GM18951 (cell line): ENCODE data around the gene MYOCOS.
"Not testable (repeated sequence)": the region's sequence is repeated elsewhere in the genome, so short reads cannot be mapped to it uniquely, and the experiment has no call there.

ENCODE experiments used
- POLR2A ChIP-seq: IDR thresholded peaks from 4 replicates; pipeline ENCODE4 v1.6.1; 2011; ENCODE audit warnings: mild to moderate bottlenecking; ENCODE audit not compliant: insufficient read length, insufficient read depth; ENCODE audit errors: extremely low read depth
- in situ Hi-C: fragments of 300-500 bp; cut with MboI; formaldehyde crosslinking; loops from one replicate; pipeline ENCODE4 v1.12.0; 2022; ENCODE audit warnings: low sequenced_read_pairs, mixed read lengths, inconsistent platforms; ENCODE audit not compliant: unreplicated experiment

MYOCOS gene

DNA sequence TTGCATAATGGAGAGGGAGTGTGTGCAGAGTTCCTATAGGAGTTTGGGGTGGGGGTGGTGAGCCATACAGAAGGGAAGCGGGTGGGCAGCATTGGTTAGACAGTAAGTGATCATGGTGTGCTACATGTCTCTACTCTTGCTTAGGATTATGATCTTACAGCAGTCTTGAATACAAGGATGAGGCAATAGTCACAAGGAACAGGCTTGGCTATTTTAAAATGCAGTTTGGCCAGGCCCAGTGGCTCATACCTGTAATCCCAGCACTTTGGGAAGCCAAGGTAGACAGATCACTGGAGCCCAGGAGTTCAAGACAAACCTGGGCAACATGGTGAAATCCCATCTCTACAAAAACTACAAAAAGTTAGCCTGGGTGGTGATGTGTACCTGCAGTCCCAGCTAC is 18.2 kb downstream of the MYOCOS start:
- in situ Hi-C loops: loop anchor here (25.0 kb wide), 1 partner anchor 347 kb away; no protein-coding TSS in a partner anchor
- no peak for TF ChIP-seq POLR2A

DNA sequence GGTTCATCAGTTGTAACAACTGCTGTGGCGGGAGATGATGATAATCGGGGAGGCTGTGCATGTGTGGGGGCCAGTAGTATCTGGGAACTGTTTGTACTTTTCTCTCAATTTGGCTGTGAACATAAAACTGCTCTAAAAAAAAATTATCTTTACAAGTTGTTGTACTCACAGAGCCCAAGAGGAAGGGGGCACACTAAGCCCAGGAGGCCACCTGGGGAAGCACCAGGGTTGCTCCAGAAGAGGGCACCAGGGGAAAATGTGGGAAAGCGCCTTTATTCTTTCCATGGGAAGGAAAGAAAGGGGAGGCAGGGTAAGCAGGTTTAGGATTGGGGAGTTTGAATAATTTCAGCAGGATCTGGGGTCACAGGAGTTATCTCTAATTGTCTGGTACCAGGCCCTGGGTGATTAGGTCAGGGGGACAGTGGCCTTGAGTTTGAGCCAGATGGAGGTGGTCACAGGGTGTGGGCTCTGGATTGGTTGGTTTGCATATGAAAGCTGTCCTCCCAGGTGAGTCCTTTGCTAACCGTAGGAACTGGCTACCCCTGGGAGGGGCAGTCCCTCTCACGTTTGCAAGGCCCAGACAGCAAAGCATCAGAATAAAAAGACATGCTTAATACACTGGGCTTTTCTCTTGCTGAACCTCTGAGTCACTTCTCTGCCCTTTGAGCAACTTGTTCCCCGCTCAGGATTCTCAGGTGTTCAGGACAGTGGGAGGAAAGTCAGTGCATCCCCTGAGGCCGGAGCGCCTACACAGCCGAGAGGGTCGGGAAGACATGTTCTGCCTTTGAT is 19.2 kb downstream of the MYOCOS start:
- no peak for TF ChIP-seq POLR2A
- in situ Hi-C loops: loop anchor here (25.0 kb wide), 1 partner anchor 346 kb away; no protein-coding TSS in a partner anchor

DNA sequence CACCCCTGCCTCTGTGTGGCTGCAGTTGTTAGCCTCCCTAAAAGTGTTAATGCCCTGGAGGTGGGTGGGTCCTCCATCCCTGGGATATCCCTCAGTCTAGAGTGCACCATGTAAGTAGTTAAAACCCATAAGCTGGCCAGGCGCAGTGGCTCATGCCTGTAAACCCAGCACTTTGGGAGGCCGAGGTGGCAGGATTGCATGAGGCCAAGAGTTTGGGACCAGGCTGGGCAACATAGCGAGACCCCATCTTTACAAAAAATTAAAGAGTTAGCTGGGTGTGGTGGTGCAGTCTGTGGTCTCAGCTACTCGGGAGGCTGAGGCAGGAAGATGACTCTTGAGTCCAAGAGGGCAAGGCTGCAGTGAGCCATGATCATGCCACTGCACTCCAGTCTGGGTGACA is 20.2 kb downstream of the MYOCOS start:
- no peak for TF ChIP-seq POLR2A
- in situ Hi-C loops: loop anchor here (25.0 kb wide), 1 partner anchor 345 kb away; no protein-coding TSS in a partner anchor

DNA sequence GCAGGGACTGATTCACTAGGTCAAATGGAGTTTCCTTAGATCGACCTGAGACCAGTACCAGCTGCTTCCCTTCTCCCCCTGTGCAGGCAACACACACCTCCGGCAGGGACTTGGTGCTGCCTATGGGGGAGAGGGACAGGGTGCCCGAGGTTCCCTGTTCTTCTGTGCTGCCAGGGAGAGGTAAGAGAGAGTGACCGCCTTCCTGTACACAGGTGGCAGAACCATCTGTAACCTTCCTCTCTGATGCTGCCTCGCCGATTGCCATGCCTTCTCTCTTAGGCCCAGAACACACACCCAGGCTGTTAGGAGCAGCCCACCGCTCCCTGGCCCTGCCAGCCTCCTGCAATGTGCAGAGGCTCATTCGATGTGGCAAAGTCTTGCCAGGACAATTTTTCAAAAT is 21.1 kb downstream of the MYOCOS start:
- in situ Hi-C loops: loop anchor here (25.0 kb wide), 1 partner anchor 344 kb away; no protein-coding TSS in a partner anchor
- TF ChIP-seq POLR2A: no peak

DNA sequence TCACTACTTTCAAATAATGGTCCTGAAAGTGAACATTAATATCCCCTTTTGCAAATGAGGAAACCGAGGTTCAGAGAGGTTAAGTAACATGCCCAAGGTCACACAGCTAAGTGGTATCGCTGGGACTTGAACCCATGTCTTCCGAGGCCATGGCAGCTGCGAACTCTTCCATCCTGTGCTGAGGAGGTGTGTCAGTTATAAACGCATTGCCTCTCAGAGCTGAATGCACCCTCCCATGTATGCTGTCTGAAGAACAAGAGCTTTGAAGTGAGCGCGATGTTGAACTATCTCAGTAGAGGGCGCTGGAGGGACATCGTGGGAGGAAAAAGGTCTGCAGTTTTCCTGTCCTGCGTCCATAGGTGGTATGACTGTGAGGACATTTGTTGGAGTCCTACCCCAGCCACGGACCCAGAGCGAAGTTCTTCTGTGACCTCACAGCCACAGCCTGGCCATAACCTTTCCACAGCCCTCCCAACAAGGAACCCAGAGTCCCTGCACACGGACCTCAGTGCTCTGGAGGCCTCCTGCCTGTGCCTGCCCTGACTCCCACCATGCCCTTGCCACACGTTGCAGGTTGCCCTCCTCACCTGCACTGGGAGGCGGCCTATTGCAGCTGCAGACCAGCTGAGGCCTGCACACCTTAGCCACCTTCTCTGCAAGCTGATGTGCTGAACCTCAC is 22.9 kb downstream of the MYOCOS start:
- in situ Hi-C loops: loop anchor here (25.0 kb wide), 1 partner anchor 342 kb away; no protein-coding TSS in a partner anchor
- TF ChIP-seq POLR2A: no peak

DNA sequence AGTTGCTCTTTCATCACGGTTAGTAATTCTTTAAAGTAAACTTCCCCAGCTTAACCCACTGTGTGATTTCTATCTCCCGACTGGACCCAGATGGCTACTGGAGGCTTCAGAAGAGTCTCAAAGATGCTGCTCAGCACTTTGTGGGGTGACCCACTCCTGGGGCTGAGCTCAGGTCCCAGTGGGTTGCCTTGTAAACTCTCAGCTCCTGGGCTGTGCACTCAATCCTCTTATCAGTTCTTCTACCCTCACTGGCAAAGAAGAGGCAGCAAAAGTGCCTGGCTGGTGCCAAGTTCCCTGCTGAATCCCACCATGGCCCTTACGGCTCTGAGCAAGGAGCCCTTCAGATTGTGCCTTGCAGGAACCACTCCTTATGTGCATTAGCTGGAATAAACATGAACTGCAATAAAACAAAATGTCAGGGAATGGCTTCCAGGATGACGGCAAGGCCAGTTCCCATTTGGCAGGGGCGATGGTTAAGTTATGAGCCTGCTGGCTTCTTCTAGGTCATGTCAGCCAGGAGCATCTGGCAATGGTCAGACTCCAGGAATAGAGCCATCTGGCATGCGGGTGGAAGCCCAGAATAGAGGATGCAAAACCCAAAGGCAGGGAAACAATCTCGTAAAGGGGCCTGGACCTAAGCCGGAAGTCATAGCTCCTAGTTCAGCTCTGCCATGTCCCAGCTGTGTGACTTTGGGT is 23.7 kb downstream of the MYOCOS start:
- in situ Hi-C loops: loop anchor here (25.0 kb wide), 1 partner anchor 342 kb away; no protein-coding TSS in a partner anchor
- no peak for TF ChIP-seq POLR2A

DNA sequence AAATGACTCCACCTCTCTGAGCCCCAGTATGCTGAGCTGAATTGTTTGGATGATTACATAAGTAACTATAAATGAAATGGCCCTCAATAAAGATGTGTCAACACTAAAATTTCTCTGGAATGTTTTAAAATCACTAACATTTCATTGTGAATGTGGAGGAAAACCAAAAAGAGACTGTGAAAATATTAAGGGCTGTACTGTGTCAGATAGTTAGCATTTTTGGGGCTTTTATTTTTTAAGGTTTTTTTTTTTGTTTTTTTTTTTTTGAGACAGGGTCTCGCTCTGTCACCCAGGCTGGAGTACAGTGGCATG is 24.2 kb downstream of the MYOCOS start:
- TF ChIP-seq POLR2A: no peak
- in situ Hi-C loops: loop anchor here (25.0 kb wide), 1 partner anchor 341 kb away; no protein-coding TSS in a partner anchor

DNA sequence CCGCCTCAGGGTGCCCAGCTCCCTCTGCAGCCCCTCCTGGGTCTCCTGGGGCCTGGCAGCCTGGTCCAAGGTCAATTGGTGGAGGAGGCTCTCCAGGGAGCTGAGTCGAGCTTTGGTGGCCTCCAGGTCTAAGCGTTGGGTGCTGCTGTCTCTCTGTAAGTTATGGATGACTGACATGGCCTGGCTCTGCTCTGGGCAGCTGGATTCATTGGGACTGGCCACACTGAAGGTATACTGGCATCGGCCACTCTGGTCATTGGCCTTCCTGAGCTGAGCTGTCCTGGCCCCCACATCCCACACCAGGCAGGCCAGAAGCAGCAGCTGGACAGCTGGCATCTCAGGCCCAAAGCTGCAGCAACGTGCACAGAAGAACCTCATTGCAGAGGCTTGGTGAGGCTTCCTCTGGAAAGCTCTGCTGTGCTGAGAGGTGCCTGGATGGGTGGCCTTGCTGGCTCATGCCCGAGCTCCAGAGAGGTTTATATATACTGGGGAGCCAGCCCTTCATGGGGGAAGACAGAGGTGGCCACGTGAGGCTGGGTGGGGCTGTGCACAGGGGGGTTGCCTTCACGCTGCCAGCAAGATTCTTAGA is 30.3 kb downstream of the MYOCOS start, which contains the start of gene MYOC:
Gene MYOC (minus strand): TSS at position 455 of the 589 bp plus-strand sequence. CDS start 77 bp downstream, at position 378.
- in situ Hi-C loops: no loop called here
- TF ChIP-seq POLR2A: no peak

DNA sequence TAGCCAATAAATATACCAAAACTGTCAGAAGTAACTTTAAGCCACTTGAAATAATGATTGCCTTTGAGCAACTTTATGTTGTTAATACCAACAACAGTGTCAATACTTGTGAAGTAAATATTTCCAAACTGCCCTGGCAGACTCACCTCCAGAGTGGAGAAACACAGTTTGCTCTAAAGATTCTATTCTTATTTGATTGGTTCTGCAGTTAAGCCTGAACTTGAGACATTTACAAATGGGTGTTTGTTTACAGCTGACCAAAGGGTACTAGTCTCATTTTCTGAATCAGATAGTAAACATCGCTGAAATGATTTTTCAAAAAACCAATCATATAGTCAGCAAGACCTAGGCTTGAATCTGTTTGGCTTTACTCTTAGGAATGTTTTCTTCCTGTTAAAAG is 31.8 kb downstream of the MYOCOS start:
- no peak for TF ChIP-seq POLR2A
- in situ Hi-C loops: no loop called here

DNA sequence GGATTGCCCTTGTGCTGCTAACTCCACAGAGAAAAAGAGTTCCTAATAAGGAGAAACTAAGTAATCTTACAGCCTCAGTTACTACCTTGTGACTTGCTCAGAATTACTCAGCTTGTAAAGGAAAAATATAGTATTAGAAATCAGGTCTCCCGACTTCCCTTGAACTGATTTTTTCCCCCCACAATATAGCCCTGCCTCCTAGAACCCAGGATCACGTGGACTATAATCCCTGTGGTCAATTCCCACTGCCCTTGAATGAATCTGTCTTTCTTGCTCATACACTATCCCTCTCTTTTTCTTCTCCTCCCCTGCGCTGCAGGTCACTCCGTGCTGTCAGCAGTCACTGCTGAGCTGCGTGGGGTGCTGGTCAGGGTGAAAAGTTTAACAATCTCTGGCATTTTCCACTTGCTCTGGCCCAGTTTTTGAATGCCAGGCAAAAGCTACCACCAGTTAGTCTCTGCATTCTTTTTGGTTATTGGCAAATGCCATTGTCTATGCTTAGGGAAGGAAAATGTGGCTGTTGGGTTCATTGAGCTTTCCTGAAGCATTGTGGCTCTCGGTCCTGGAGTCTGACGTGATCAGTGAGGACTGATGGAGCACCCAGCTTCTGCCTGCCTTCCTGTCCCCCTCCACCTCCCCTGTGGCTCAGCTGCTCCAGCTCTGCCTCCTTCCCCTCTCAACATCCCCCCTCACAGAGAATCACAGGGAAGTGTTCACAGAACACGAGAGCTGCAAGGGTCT is 32.3 kb downstream of the MYOCOS start:
- in situ Hi-C loops: no loop called here
- TF ChIP-seq POLR2A: no peak

DNA sequence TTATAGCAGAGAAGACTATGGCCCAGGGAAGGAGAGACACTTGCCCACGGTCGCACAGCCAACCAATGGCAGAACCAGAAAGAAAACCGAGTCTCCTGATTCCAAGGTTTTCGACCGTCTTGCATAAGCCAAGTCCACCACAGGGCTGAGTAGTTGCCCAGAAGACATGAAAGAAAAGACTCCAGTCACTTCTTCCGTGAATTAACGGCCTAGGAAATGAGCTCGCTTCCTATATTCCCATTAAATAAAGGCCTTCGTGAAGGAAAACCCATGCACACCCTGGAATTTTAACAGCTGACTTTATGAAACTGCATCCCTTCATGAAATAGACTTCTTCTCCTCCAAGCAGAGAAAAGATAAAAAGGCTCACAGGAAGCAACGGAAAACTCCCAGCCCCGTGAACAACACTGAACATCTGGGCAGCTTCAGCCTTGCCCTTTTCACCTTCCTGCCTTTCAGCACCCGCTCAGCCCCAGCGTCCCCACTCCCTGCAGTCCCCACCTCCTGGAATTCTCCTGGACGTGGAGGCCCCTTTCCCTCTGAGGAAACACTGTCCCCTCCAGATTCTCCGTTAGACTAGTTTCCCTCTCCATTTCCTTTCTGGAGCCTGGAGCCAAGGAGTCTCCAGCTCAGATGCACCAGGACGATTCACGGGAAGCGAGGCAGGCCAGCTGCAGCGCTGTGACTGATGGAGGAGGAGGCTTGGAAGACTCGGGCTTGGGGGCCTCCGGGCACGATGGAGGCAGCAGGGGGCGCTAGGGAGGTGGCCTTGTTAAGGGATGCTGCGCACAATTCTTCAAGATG is 33.1 kb downstream of the MYOCOS start:
- in situ Hi-C loops: no loop called here
- no peak for TF ChIP-seq POLR2A

DNA sequence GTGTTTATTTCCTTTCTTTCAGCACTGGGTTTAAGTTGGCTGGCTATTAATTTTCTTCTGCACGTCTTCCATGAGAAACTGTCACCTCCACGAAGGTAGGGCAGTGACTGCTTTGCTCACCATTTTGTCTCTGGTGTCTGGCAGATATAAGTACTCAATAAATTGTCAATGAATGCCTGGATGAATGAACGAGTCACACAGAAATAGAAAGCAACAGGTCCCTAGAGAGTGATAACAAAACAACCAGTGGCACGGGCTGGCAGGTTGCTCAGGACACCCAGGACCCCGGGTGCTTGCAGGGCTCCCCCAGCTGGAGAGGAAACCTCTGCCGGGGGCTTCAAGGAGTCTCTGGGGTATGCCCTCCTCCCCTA is 33.7 kb downstream of the MYOCOS start:
- no peak for TF ChIP-seq POLR2A
- in situ Hi-C loops: no loop called here

DNA sequence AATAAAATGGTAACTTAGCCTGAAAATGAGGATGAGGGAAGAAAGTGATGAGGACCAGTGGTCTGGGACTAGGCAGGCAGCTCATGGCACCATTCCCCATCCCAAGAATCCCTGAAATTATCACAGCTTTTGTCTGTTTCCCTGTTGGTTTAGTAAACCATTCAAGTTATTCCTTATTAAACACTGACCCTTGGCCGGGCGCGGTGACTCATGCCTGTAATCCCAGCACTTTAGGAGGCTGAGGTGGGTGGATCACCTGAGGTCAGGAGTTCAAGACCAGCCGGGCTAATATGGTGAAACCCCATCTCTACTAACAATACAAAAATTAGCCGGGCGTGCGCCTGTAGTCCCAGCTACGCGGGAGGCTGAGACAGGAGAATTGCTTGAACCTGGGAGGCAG is 34.2 kb downstream of the MYOCOS start:
- in situ Hi-C loops: not testable (repeated sequence)
